ENCODE data around the gene EZH2.

- TF ChIP-seq POLR2A (IDR thresholded peaks at IDR 0.05): no peak
- TF ChIP-seq CTCF (IDR thresholded peaks at IDR 0.05): no peak
These were observed 101.2 kb downstream of the EZH2 start for GRCh38 chr7:148782757-148783456.
